ENCODE measurements around the gene NPC1L1.

NPC1L1 gene

DNA sequence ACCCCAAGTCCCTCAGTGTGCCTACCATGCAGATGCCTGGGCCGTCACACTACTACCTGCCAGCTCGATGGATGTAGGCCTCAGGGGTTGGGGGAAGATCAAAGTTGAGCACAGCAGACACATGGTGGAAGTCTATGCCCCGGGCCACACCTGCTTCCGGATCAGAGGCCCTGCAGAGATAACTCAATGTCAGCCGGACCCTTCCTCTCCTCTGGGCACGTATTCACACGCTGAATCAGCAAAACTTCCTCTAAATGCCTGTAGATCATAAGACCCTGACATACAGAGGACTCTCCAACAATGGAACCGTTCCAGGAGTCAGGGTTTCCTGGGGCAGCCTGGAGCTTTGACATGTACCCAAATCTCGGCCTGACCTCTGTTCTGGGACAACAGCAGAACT, 28.8 kb upstream of the NPC1L1 start:
- no peak overlapping the region for H3K4me3 ChIP-seq (replicated peaks in 1 of 2; ENCODE audit: low read depth in 2 of 2, low read length in 2 of 2)
- TF ChIP-seq, protein P1, sequence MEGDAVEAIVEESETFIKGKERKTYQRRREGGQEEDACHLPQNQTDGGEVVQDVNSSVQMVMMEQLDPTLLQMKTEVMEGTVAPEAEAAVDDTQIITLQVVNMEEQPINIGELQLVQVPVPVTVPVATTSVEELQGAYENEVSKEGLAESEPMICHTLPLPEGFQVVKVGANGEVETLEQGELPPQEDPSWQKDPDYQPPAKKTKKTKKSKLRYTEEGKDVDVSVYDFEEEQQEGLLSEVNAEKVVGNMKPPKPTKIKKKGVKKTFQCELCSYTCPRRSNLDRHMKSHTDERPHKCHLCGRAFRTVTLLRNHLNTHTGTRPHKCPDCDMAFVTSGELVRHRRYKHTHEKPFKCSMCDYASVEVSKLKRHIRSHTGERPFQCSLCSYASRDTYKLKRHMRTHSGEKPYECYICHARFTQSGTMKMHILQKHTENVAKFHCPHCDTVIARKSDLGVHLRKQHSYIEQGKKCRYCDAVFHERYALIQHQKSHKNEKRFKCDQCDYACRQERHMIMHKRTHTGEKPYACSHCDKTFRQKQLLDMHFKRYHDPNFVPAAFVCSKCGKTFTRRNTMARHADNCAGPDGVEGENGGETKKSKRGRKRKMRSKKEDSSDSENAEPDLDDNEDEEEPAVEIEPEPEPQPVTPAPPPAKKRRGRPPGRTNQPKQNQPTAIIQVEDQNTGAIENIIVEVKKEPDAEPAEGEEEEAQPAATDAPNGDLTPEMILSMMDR (IDR thresholded peaks at IDR 0.05; ENCODE audit: low read depth, low read length) = no peak
- DNase-seq (ENCODE audit: low read depth in 2 of 2) = no peak

- no peak for DNase-seq (ENCODE audit: low read depth in 2 of 2)
- TF ChIP-seq, protein P1 (IDR thresholded peaks at IDR 0.05; ENCODE audit: low read depth, low read length) = no peak
- no peak overlapping the region for H3K4me3 ChIP-seq (replicated peaks in 1 of 2; ENCODE audit: low read depth in 2 of 2, low read length in 2 of 2)
Measured at GRCh38 chr7:44568771-44569560, 27.8 kb upstream of the NPC1L1 start.

GRCh38 chr7:44567884-44568283, 26.8 kb upstream of the NPC1L1 start:
- H3K4me3 ChIP-seq (replicated peaks in 1 of 2; ENCODE audit: low read depth in 2 of 2, low read length in 2 of 2) = no peak overlapping the region
- no peak for DNase-seq (ENCODE audit: low read depth in 2 of 2)
- TF ChIP-seq, protein P1 (IDR thresholded peaks at IDR 0.05; ENCODE audit: low read depth, low read length) = no peak

DNA sequence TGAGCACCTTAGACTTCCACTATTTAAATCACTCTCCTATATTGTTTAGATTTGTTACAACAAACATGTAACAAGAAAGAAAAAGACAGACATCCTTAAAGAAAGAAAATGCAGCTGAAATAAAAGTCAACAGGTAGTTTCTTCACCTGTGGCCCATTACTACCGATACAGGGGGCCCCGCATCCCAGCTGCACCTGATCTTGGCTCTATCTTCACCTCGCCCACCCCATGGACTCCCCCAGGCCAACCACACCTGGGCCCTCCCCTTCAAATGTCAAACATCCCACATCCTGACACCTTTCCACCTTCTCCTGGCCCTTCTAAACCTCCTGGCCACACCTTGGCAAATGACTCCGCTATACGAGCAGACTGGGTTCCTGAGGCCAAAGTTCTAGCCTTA, 25.6 kb upstream of the NPC1L1 start:
- TF ChIP-seq, protein P1 (IDR thresholded peaks at IDR 0.05; ENCODE audit: low read depth, low read length) = no peak
- DNase-seq (ENCODE audit: low read depth in 2 of 2) = no peak
- H3K4me3 ChIP-seq (replicated peaks in 1 of 2; ENCODE audit: low read depth in 2 of 2, low read length in 2 of 2) = no peak overlapping the region

DNA sequence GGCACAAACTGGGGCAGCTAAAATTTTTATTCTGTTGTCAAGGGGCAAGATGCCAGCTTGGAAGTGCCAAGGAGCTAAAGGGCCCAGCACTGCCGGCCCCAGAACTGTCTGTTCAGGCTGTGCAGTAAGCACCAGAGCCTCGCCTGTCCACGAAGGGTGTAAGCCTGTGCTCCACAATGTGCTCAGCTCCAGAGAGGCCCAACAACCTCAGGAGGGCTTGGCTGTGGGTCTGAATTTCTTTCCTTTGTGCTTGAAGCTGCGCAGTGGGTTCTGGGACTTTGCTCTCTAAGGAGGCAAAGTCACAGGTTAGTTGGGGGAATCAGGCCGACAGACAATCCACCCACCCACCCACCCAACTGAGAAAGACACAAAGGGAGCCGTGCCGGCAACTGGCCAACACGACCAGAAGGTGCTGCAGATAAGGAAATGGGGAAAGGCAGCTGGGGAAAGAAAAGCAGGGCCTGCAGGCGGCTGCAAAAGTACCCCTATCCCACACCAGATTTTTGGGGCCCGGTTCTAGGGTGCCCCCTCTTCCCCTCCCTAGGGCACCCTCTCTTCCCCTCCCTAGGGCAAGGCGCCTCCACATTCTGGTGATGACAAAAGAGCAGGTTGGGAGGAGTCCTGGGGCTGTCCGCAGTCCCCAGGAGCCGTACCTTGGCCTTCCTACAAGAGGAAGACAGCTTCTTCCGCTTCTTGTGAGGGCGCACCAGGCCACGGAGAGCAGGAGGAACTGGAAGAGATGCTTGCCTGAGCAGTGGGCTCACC, 24.8 kb upstream of the NPC1L1 start:
- H3K4me3 ChIP-seq (replicated peaks in 1 of 2; ENCODE audit: low read depth in 2 of 2, low read length in 2 of 2) = no peak overlapping the region
- DNase-seq (ENCODE audit: low read depth in 2 of 2) = no peak
- TF ChIP-seq, protein P1 (IDR thresholded peaks at IDR 0.05; ENCODE audit: low read depth, low read length) = no peak

DNA sequence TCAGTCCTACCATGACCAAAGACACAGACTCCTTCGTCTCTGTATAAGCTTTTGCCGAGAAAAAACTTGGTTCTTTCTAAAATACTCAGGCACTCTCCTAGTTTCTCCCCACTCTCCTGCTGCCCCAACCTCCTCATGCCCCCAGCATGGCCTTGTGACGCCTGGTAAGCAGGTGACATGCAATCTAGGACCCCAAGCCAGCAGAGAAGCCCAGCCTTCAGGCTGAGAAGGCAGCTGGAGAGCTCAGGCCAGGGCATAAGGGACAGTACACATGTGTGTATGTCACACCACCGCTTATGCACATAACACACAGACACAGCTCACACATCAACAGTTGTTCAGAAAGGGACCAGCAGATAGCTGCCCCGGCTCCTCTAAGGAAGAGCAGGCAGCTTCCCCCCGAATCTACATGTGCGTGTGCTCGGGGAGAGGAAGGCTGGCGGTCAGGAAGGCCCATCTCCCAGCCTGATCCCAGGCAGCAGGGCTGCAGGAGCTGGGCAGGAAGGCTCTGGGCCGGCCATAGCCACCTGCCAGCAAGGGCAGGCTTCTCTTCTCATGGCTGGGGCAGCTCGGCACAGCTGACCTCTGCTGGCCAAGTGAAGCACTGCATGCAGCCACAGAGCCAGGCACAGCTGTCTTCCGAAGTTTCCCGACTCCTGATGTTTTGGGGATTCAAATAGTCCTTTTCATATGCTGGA, 24.1 kb upstream of the NPC1L1 start:
- peak; percentile 70 to 75 for DNase-seq (ENCODE audit: low read depth in 2 of 2)
- H3K4me3 ChIP-seq (replicated peaks in 1 of 2; ENCODE audit: low read depth in 2 of 2, low read length in 2 of 2) = no peak overlapping the region

More for the DNA sequence above, 24.1 kb upstream of the NPC1L1 start:
- TF ChIP-seq, protein P1 (IDR thresholded peaks at IDR 0.05; ENCODE audit: low read depth, low read length) = peak; percentile 100

Data from cardiac fibroblast (primary cell).